GM12878 (cell line): ENCODE results near the gene MRC2. TPM values are rescaled to one million over a fixed set of nuclear protein-coding genes. Genes with fewer than 3 reads are reported as not detected.

Experiments used
- ATAC-seq: fragments of 200-7000 bp; cut with Tn5 transposase; 3 replicates; pipeline ENCODE4 v1.9.1; 2020; ENCODE audit warnings: mild to moderate bottlenecking, moderate library complexity
- BruUV-seq: library from RNA; stranded (reverse); fragments of 400-500 nt; replicated peaks from 2 replicates; lab custom pipeline; 2021; lab: Mats Ljungman, UMichigan
- CTCF ChIA-PET: fragments of 300-600 bp; sonication (Branson Sonifier 250); formaldehyde crosslinking; extraction: SDS; loops from one replicate; lab custom pipeline; 2021; ENCODE audit warnings: inconsistent platforms; lab: Yijun Ruan, JAX
- POLR2A ChIA-PET: fragments of 350-600 bp; formaldehyde crosslinking; extraction: SDS; loops from one replicate; lab custom pipeline; 2021; ENCODE audit warnings: inconsistent platforms; lab: Charles Lee
- RAD21 ChIA-PET: fragments of 300-600 bp; sonication (Branson Sonifier 250); formaldehyde crosslinking; loops from one replicate; lab custom pipeline; 2023; ENCODE audit warnings: antibody characterized with exemption; ENCODE audit not compliant: unreplicated experiment; lab: Charles Lee
- SMC1A ChIA-PET: fragments of 300-600 bp; sonication (Branson Sonifier 250); formaldehyde crosslinking; loops from one replicate; lab custom pipeline; 2023; ENCODE audit not compliant: unreplicated experiment, uncharacterized antibody; lab: Charles Lee
- DNase-seq: peaks from one replicate; pipeline ENCODE4 v3.0.0-alpha.2; 2011; ENCODE audit warnings: low read depth, low spot score
- FAIRE-seq: peaks from 3 replicates; lab custom pipeline; 2011; peaks lifted over from hg19 to GRCh38; lab: Jason Lieb, UNC
- H2AFZ ChIP-seq: 2 replicates; pipeline ENCODE4 v1.6.0; 2011; ENCODE audit warnings: low read depth, low read length, control low read depth; ENCODE audit not compliant: control insufficient read depth
- H3K27ac ChIP-seq: 2 replicates; pipeline ENCODE4 v1.5.1; 2011; ENCODE audit warnings: control low read depth; ENCODE audit not compliant: control insufficient read depth, insufficient read depth
- H3K27me3 ChIP-seq, 2 experiments: replicated peaks in 1 of 2; 2 replicates each; pipeline versions ENCODE4 v1.6.0 to v1.6.1; 2011; ENCODE audit warnings: low read length in 1 of 2; ENCODE audit not compliant: control insufficient read depth in 2 of 2, insufficient read depth in 2 of 2
- H3K36me3 ChIP-seq, 2 experiments: 2 replicates each; pipeline ENCODE4 v1.5.1; 2011; ENCODE audit warnings: low read length in 1 of 2; ENCODE audit not compliant: control insufficient read depth in 2 of 2, insufficient read depth in 2 of 2
- H3K4me1 ChIP-seq: 2 replicates; pipeline ENCODE4 v1.6.1; 2011; ENCODE audit warnings: mild to moderate bottlenecking, low read length, moderate library complexity, mixed read lengths; ENCODE audit not compliant: control insufficient read depth, insufficient read depth
- H3K4me2 ChIP-seq: 2 replicates; pipeline ENCODE4 v1.6.0; 2011; ENCODE audit warnings: control low read depth; ENCODE audit not compliant: control insufficient read depth, insufficient read depth
- H3K4me3 ChIP-seq: fragments of 200-600 bp; sonication (generic); 2 replicates; pipeline ENCODE4 v1.5.1; 2016
- H3K79me2 ChIP-seq: 2 replicates; pipeline ENCODE4 v1.6.0; 2011; ENCODE audit warnings: low read length; ENCODE audit not compliant: control insufficient read depth, insufficient read depth
- H3K9ac ChIP-seq: 2 replicates; pipeline ENCODE4 v1.8.0; 2011; ENCODE audit warnings: low read length, control low read depth, mixed read lengths; ENCODE audit not compliant: control insufficient read depth, insufficient read depth
- H3K9me3 ChIP-seq: replicated peaks from 3 replicates; pipeline ENCODE4 v1.5.1; 2011; ENCODE audit warnings: mild to moderate bottlenecking, low read length; ENCODE audit not compliant: control insufficient read depth, insufficient read depth
- H4K20me1 ChIP-seq: 2 replicates; pipeline ENCODE4 v1.6.0; 2011; ENCODE audit not compliant: control insufficient read depth, insufficient read depth
- ATF2 ChIP-seq: IDR thresholded peaks from 2 replicates; pipeline ENCODE4 v1.6.1; 2012; ENCODE audit warnings: low read length, inconsistent platforms
- ATF3 ChIP-seq: IDR thresholded peaks from 2 replicates; pipeline ENCODE4 v1.6.1; 2011; ENCODE audit warnings: low read depth, mild to moderate bottlenecking, low read length, moderate library complexity, borderline replicate concordance; ENCODE audit errors: extremely low read depth
- BCLAF1 ChIP-seq: fragments of 450-650 bp; IDR thresholded peaks from 2 replicates; pipeline ENCODE4 v1.6.1; 2017; ENCODE audit warnings: antibody characterized with exemption, mild to moderate bottlenecking, moderate library complexity
- BHLHE40 ChIP-seq, 2 experiments: fragments of 450-650 bp in 1 of 2; IDR thresholded peaks; 2 replicates each; pipeline ENCODE4 v1.6.1; 2011 to 2017; ENCODE audit warnings: low read depth in 2 of 2, borderline replicate concordance in 1 of 2, improper control_type of control experiment in 1 of 2, low read length in 1 of 2, mild to moderate bottlenecking in 1 of 2
- BMI1 ChIP-seq: fragments of 450-650 bp; IDR thresholded peaks from 2 replicates; pipeline ENCODE4 v1.6.1; 2016; ENCODE audit warnings: mild to moderate bottlenecking, moderate library complexity, borderline replicate concordance
- CEBPB ChIP-seq, 2 experiments: fragments of 150-350 bp in 1 of 2; IDR thresholded peaks; 2 replicates each; pipeline ENCODE4 v1.6.1; 2012 to 2014; ENCODE audit warnings: low read depth in 2 of 2, low read length in 2 of 2, borderline replicate concordance in 1 of 2, inconsistent platforms in 1 of 2
- CHD4 ChIP-seq: fragments of 200-600 bp; sonication (generic); IDR thresholded peaks from 2 replicates; pipeline ENCODE4 v1.6.1; 2016; ENCODE audit warnings: mild to moderate bottlenecking
- CREB1 ChIP-seq: IDR thresholded peaks from 2 replicates; pipeline ENCODE4 v1.6.1; 2012; ENCODE audit warnings: low read depth, mild to moderate bottlenecking, inconsistent platforms
- FOXM1 ChIP-seq: IDR thresholded peaks from 2 replicates; pipeline ENCODE4 v1.6.1; 2012; ENCODE audit warnings: low read depth, mild to moderate bottlenecking, inconsistent platforms, low read length, moderate library complexity
- HSF1 ChIP-seq: fragments of 150-350 bp; IDR thresholded peaks from 2 replicates; pipeline ENCODE4 v1.6.1; 2014; ENCODE audit warnings: mild to moderate bottlenecking, low read depth, low read length
- MEF2B ChIP-seq: fragments of 450-650 bp; IDR thresholded peaks from 2 replicates; pipeline ENCODE4 v1.6.1; 2018; ENCODE audit warnings: mild to moderate bottlenecking, moderate library complexity; ENCODE audit not compliant: partially characterized antibody, poor library complexity, severe bottlenecking
- MYB ChIP-seq: fragments of 150-350 bp; IDR thresholded peaks from 2 replicates; pipeline ENCODE4 v1.6.1; 2014; ENCODE audit warnings: mild to moderate bottlenecking, low read depth, low read length, borderline replicate concordance
- PML ChIP-seq: IDR thresholded peaks from 2 replicates; pipeline ENCODE4 v1.6.1; 2012; ENCODE audit warnings: low read length, inconsistent platforms
- POU2F2 ChIP-seq: IDR thresholded peaks from 3 replicates; pipeline ENCODE4 v1.6.1; 2011; ENCODE audit warnings: low read depth, mild to moderate bottlenecking, low read length, borderline replicate concordance
- SIN3A ChIP-seq: IDR thresholded peaks from 2 replicates; pipeline ENCODE4 v1.6.1; 2012; ENCODE audit warnings: low read depth, low read length, improper control_type of control experiment
- SMAD5 ChIP-seq: IDR thresholded peaks from 2 replicates; pipeline ENCODE4 v1.6.1; 2016; ENCODE audit warnings: antibody characterized with exemption, low read depth
- SREBF2 ChIP-seq: IDR thresholded peaks from 2 replicates; pipeline ENCODE4 v1.6.1; 2012; ENCODE audit warnings: mild to moderate bottlenecking, low read length
- WGBS: methylation state at CpG from one replicate; pipeline ENCODE4 v1.1.6; 2016; ENCODE audit warnings: low lambda C conversion rate; ENCODE audit not compliant: insufficient replicate concordance, insufficient coverage; ENCODE audit errors: missing lambda C conversion rate; 5-methylcytosine and 5-hydroxymethylcytosine counted together
- in situ Hi-C: fragments of 300-500 bp; cut with MboI; formaldehyde crosslinking; loops from 9 replicates; pipeline ENCODE4 v1.14.3; 2018; ENCODE audit warnings: mixed read lengths
- intact Hi-C: fragments of 100-400 bp; cut with micrococcal nuclease; formaldehyde crosslinking; loops from one replicate; pipeline ENCODE4 v1.14.2; 2022; ENCODE audit not compliant: unreplicated experiment
- polyA plus RNA-seq, 11 experiments: library from polyadenylated mRNA; depleted of rRNA in 4 of 11; unstranded in 6 of 11; stranded (reverse) in 5 of 11; fragments of >200 nt; fragmentation: Nextera tagmentation in 4 of 11; fragmentation: Illumina TruSeq in 1 of 11; extraction: Ambion mirVana in 4 of 11; extraction: Trizol in 1 of 11; gene quantifications; 1 replicate in 1 of 11; 2 replicates in 10 of 11; pipeline versions ENCODE4 v1.2.1 to v1.2.3, GENCODE V29; 2011 to 2016; ENCODE audit warnings: inconsistent platforms in 2 of 11, missing spikeins in 2 of 11, low read depth in 1 of 11
- total RNA-seq, 4 experiments: library from RNA; depleted of rRNA in 3 of 4; stranded (reverse); fragments of >200 nt in 3 of 4; fragmentation: Illumina TruSeq in 1 of 4; extraction: Trizol in 1 of 4; gene quantifications; 2 replicates each; pipeline versions ENCODE4 v1.2.1 to v1.2.3, GENCODE V29; 2013 to 2021

The MRC2 gene
- total and polyA plus RNA-seq, 10 of the 15 experiments (the other 5 are each of a cell fraction or from before 2014, with no cell fraction given): 0.04 to 0.96 (median 0.30) TPM; not detected in 1

GRCh38 chr17:62676952-62677596 lies 49.6 kb downstream of the MRC2 start:
- no TSS peak for BruUV-seq
- Histone ChIP-seq H3K27me3 (no peaks in the 10 kb centered on the region), H3K4me2 (no peak overlapping the region), H3K4me1 (no peaks in the 10 kb centered on the region), H2AFZ (no peak overlapping the region), H3K79me2 (no peaks in the 10 kb centered on the region), H3K4me3 (no peak overlapping the region), H3K27ac (no peak overlapping the region), H3K9ac (no peak overlapping the region), H3K9me3 (no peaks in the 10 kb centered on the region), H4K20me1 (peaks cover 2% of the 10 kb centered on the region; the same call in 1 of the 2 replicates), H3K36me3 (no peaks in the 10 kb centered on the region)
- ATAC-seq (no peak), DNase-seq (no peak), FAIRE-seq (no peak)
- 77% methylated on average over 11 of the region's 18 CpGs for WGBS
- in situ Hi-C loops: no loop called here
- ChIA-PET POLR2A (no interaction called here), RAD21 (no interaction called here), CTCF (no interaction called here), SMC1A (no interaction called here)
- TF ChIP-seq CEBPB (IDR thresholded peaks at IDR 0.05; ENCODE audit: borderline replicate concordance in 1 of 2, low read depth in 2 of 2, low read length in 2 of 2) (no peak), FOXM1 (no peak), CHD4 (no peak), SREBF2 (no peak), MYB (no peak), ATF2 (no peak), BHLHE40 (IDR thresholded peaks at IDR 0.05; ENCODE audit: borderline replicate concordance in 1 of 2, low read depth in 2 of 2, low read length in 1 of 2) (no peak), POU2F2 (no peak), MEF2B (no peak), ATF3 (no peak), SIN3A (no peak), BMI1 (no peak), HSF1 (no peak), SMAD5 (no peak), CREB1 (no peak), PML (no peak), BCLAF1 (no peak)
- intact Hi-C loops: no loop called here
